HUES64 (cell line): ENCODE results near the gene LYZL2. TPM values are rescaled to one million over a fixed set of nuclear protein-coding genes. Genes with fewer than 3 reads are reported as not detected.
"Not testable (repeated sequence)": the region's sequence is repeated elsewhere in the genome, so short reads cannot be mapped to it uniquely, and the experiment has no call there.

Experiments
- H3K27ac ChIP-seq: 2 replicates; pipeline ENCODE4 v1.7.0; 2013; ENCODE audit warnings: low read depth, low read length, inconsistent platforms
- H3K27me3 ChIP-seq: 2 replicates; pipeline ENCODE4 v1.6.1; 2013; ENCODE audit warnings: mild to moderate bottlenecking, low read length; ENCODE audit not compliant: insufficient read depth
- H3K36me3 ChIP-seq: 2 replicates; pipeline ENCODE4 v1.6.1; 2013; ENCODE audit warnings: mild to moderate bottlenecking, low read length; ENCODE audit not compliant: insufficient read depth
- H3K4me1 ChIP-seq: 2 replicates; pipeline ENCODE4 v1.6.1; 2013; ENCODE audit warnings: mild to moderate bottlenecking, low read length, moderate library complexity; ENCODE audit not compliant: insufficient read depth
- H3K4me3 ChIP-seq: 2 replicates; pipeline ENCODE4 v1.5.1; 2013; ENCODE audit warnings: mild to moderate bottlenecking, low read length, moderate library complexity
- H3K9ac ChIP-seq: 2 replicates; pipeline ENCODE4 v1.6.1; 2013; ENCODE audit warnings: mild to moderate bottlenecking, low read depth, low read length
- H3K9me3 ChIP-seq: 2 replicates; pipeline ENCODE4 v1.6.1; 2013; ENCODE audit warnings: low read depth, low read length; ENCODE audit not compliant: insufficient read depth
- WGBS: fragments of 150-250, 120-280 bp; methylation state at CpG from one replicate; pipeline ENCODE4 v1.1.7; 2013; ENCODE audit warnings: missing lambda C conversion rate; 5-methylcytosine and 5-hydroxymethylcytosine counted together
- polyA plus RNA-seq, 2 experiments: library from polyadenylated mRNA; stranded (reverse); fragments of 50-300 nt; gene quantifications; one replicate each; pipeline ENCODE4 v1.2.3, GENCODE V29; 2013

LYZL2 gene
- polyA plus RNA-seq (2013, experiment 1 of 2), result not detected
- polyA plus RNA-seq (2013, experiment 2 of 2), result not detected

GRCh38 chr10:30629653-30630052 lies at the start of gene LYZL2:
Gene LYZL2, minus strand, starts transcription at chr10:30629753. Its CDS starts 2,838 bp downstream, at chr10:30626915.
- no peaks in the 10 kb centered on the region for H3K27me3 ChIP-seq

GRCh38 chr10:30677616-30678015 lies 48.1 kb upstream of the LYZL2 start:
- WGBS, result 100% methylated on average over 1 of the region's 7 CpGs
- not testable (repeated sequence) for H3K27me3 ChIP-seq, H3K36me3 ChIP-seq, H3K9me3 ChIP-seq, H3K4me3 ChIP-seq, H3K9ac ChIP-seq, H3K4me1 ChIP-seq, H3K27ac ChIP-seq

More at GRCh38 chr10:30629653-30630052, at the start of gene LYZL2:
- no peaks in the 10 kb centered on the region for H3K4me1 ChIP-seq
- H3K4me3 ChIP-seq, result no peak within 1 kb of the TSS
- no peaks in the 10 kb centered on the region for H3K36me3 ChIP-seq
- H3K9ac ChIP-seq, result no peak within 1 kb of the TSS
- 93% methylated on average over 6 of the region's 6 CpGs for WGBS
- H3K27ac ChIP-seq, result no peak within 1 kb of the TSS
- H3K9me3 ChIP-seq, result no peaks in the 10 kb centered on the region

GRCh38 chr10:30677146-30677545 lies 47.6 kb upstream of the LYZL2 start:
- not testable (repeated sequence) for H3K27me3 ChIP-seq, H3K4me1 ChIP-seq, H3K36me3 ChIP-seq, H3K4me3 ChIP-seq, H3K9ac ChIP-seq, H3K27ac ChIP-seq, H3K9me3 ChIP-seq
- 93% methylated on average over 3 of the region's 3 CpGs for WGBS

DNA sequence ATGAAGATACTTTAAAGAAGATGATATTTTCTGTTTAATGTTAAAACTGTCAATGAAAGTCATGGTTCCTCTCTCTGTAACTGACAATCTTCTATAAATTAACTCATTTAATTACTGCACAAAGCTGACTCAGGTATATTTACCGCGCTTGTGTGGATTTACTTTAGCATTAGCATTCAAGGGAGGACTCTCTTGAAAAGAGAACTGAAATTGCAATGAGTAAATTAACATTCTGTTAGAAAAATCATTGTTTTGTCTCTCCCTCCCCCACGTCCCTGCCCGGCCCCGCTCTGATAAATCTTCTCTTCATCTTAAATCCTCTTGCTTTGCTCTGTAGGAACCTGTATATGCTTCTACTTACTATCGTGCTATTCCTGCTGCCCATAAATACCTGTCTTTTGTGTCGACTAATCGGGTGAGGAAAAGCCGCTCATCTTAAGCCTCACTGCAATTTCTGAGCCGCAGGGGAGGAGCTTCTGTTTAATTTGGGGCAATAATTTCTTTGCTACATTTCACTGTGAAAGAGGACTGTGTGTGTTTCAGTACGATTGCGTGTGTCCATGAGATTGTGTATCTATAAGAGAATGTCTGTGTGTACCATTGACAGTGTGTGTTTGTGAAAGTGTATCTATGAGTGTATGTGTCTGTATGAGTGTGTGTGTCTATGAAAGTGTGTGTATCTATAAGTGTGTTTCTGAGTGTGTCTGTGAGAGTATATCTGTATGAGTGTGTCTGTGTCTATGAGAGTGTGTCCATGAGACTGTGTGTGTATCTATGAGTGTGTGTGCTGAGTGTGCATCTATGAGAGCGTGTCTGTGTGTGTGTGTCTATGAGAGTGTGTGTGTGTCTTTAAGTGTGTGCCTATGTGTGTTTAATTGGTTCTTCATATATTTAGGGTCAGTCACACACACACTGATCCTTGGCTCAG lies 46.5 kb upstream of the LYZL2 start:
- Histone ChIP-seq H3K9me3 (0 out of 2 replicates have a peak, but pooled peaks cover 3% of the 10 kb centered on the region), H3K27ac (no peak overlapping the region), H3K4me3 (no peak overlapping the region), H3K27me3 (no peaks in the 10 kb centered on the region), H3K4me1 (no peaks in the 10 kb centered on the region), H3K9ac (no peak overlapping the region), H3K36me3 (no peaks in the 10 kb centered on the region)
- 91% methylated on average over 11 of the region's 13 CpGs for WGBS

DNA sequence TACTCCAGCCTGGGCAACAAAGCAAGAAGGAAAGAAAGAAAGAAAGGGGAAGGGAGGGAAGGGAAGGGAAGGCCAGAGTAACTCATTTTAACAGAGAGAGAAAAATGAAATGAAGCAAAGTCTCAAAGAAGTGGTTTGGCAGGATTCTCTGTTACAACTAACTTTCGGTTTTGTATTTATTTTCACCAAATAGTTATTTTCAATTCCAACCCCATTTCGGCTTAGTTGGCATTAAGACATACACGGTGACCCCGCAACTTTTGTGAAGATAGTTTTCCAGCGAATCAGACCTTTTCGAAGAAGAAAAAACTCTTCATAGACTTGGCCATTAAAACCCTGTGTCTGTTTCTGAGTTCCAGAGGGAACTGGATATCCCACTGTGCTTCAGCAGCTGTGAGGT lies 45.2 kb upstream of the LYZL2 start:
- 96% methylated on average over 6 of the region's 6 CpGs for WGBS
- Histone ChIP-seq H3K27me3 (no peaks in the 10 kb centered on the region), H3K4me1 (no peaks in the 10 kb centered on the region), H3K9me3 (0 out of 2 replicates have a peak, but pooled peaks cover 3% of the 10 kb centered on the region), H3K36me3 (no peaks in the 10 kb centered on the region), H3K4me3 (no peak overlapping the region), H3K27ac (no peak overlapping the region), H3K9ac (no peak overlapping the region)

GRCh38 chr10:30673262-30673661 lies 43.7 kb upstream of the LYZL2 start:
- not testable (repeated sequence) for H3K27ac ChIP-seq, H3K4me1 ChIP-seq, H3K4me3 ChIP-seq, H3K9ac ChIP-seq, H3K9me3 ChIP-seq, H3K36me3 ChIP-seq, H3K27me3 ChIP-seq
- WGBS, result 91% methylated on average over 6 of the region's 13 CpGs

- not testable (repeated sequence) for H3K9me3 ChIP-seq, H3K4me1 ChIP-seq, H3K9ac ChIP-seq, H3K4me3 ChIP-seq, H3K27me3 ChIP-seq, H3K36me3 ChIP-seq, H3K27ac ChIP-seq
- 87% methylated on average over 3 of the region's 4 CpGs for WGBS
Observed at GRCh38 chr10:30672338-30672737, 42.8 kb upstream of the LYZL2 start.

GRCh38 chr10:30671026-30671616 lies 41.6 kb upstream of the LYZL2 start:
- Histone ChIP-seq H3K4me3 (no peak overlapping the region), H3K36me3 (no peaks in the 10 kb centered on the region), H3K9me3 (no peaks in the 10 kb centered on the region), H3K27ac (no peak overlapping the region), H3K27me3 (no peaks in the 10 kb centered on the region), H3K4me1 (no peaks in the 10 kb centered on the region), H3K9ac (no peak overlapping the region)
- WGBS, result 35% methylated on average over 11 of the region's 11 CpGs

- not testable (repeated sequence) for H3K9me3 ChIP-seq, H3K36me3 ChIP-seq, H3K27ac ChIP-seq, H3K4me3 ChIP-seq, H3K4me1 ChIP-seq, H3K27me3 ChIP-seq, H3K9ac ChIP-seq
- WGBS, result 95% methylated on average over 11 of the region's 11 CpGs
Observed at GRCh38 chr10:30667982-30668381, 38.4 kb upstream of the LYZL2 start.

DNA sequence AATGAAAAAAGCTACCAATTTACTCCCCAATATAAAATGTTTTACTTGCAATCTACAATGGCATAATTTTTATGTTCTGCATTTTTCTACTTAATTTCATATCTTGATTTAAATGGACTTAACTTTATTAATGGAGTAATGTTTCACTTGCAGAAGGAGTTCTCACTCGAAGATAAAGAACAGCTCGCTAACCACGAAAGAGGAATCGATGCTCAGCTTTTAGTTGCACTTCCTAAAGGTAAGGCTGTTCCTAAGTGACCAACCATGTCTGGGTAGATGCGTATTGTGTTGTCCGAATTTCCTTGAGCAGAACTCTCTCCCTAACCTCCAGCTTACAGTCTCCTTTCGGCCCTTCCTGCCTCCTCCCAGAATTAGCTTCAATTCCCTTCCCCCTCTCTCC lies 33.9 kb upstream of the LYZL2 start:
- H3K27me3 ChIP-seq, H3K9me3 ChIP-seq, H3K36me3 ChIP-seq, H3K27ac ChIP-seq, H3K4me3 ChIP-seq, H3K9ac ChIP-seq, H3K4me1 ChIP-seq: not testable (repeated sequence)
- WGBS, result 40% methylated on average over 1 of the region's 7 CpGs

DNA sequence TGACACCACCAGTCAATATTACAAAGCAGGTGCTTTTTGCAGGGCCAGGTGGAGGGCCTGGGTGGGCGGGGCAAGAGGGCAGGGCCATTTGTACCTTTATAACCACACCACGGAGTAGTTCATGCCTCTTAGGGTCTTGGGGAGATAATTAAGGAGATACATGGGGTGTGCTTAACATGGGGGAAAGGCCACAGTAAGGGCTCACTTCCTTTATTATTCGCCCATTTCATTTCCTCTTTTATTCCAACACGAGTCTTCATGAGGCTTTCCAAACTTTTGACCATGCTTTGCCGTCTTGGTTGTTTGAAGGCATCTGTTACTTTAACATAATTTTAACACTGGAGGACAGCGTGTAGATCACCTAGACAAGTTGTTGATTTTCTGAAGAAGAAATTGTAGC lies 33.3 kb upstream of the LYZL2 start:
- Histone ChIP-seq H3K4me1 (peaks cover 4% of the 10 kb centered on the region; the same call in 1 of the 2 replicates), H3K9me3 (no peaks in the 10 kb centered on the region), H3K36me3 (no peaks in the 10 kb centered on the region), H3K4me3 (no peak overlapping the region), H3K9ac (no peak overlapping the region), H3K27ac (no peak overlapping the region), H3K27me3 (no peaks in the 10 kb centered on the region)
- 92% methylated on average over 6 of the region's 6 CpGs for WGBS
